GM18870 (cell line): ENCODE data around the gene NSMCE4A.
"Not testable (repeated sequence)": the region's sequence is repeated elsewhere in the genome, so short reads cannot be mapped to it uniquely, and the experiment has no call there.

Experiments
- ATAC-seq: cut with Tn5 transposase; IDR thresholded peaks from one replicate; pipeline ENCODE4 v1.9.1; 2021; ENCODE audit warnings: moderate library complexity; ENCODE audit not compliant: unreplicated experiment

NSMCE4A gene

DNA sequence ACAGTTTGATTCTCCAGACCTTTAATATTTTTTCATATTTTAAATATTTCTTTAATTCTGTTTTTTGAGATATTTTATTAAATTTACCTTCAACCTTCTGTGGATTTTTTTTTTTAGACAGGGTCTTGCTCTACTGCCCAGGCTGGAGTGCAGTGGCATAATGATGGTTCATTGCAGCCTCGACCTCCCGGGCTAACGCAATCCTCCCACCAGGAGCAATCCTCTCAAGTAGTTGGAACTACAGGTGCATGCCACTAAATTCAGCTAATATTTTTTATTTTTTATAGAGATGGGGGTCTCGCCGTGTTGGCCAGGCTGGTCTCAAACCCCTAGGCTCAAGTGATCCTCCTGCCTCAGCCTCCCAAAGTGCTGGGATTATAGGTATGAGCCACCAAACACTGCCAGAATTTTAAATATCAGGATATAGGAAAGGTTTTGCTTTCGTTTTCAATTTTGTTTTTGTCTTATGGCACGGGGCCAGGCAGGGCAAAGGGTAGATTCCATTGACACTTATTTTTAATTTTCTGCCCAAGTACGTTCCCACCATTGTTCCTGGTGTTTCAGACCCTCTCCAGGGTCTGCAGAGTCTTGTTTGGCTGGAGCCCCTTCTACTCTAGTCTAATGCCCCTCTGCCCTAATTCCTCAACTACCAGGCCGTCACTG lies 15.1 kb upstream of the NSMCE4A start:
- no peak for ATAC-seq

DNA sequence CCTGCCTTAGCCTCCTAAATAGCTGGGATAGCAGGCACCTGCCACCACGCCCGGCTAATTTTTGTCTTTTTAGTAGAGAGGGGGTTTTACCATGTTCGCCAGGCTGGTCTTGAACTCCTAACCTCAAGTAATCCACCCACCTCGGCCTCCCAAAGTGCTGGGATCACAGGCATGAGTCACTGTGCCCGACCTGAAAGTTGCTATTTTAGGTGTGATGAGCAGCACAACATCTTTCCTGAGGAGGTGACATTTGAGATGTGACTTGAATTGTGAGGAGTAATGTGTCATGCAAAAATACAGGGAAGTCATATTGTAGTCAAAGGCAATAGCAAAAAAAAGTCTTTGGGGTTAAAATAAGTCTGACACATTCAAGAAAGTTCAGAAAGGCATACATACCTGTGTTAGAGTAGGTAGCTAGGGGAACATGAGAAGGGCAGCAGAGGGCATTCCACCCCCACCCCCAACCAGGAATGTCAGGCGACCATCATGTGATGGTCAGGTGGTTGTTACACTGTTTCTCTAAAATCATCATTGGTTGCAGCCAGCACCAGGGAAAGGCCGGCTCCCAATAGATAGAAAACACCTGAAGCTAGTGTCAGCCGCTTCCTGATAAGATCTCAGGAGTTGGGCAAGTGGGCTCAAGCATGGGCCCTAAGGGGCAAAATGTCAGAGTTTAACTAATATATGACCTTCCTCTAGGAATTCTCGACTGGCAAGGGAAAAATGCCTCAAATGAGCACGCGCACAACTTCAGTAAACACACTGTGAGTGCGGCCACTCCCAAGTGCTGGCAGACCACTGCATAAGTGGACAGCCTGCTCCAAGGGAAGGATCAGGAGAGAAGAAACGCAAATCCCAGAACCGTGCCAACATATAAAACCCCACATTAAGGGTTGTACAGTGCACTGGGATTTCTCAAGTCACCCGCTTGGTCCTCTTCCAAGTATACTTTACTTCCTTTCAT lies 13.6 kb upstream of the NSMCE4A start, which contains the start of gene TACC2:
TSS of gene TACC2 (plus strand) at position 803 of the 964 bp plus-strand sequence. CDS start 32,819 bp downstream, outside the sequence.
- ATAC-seq: no peak

DNA sequence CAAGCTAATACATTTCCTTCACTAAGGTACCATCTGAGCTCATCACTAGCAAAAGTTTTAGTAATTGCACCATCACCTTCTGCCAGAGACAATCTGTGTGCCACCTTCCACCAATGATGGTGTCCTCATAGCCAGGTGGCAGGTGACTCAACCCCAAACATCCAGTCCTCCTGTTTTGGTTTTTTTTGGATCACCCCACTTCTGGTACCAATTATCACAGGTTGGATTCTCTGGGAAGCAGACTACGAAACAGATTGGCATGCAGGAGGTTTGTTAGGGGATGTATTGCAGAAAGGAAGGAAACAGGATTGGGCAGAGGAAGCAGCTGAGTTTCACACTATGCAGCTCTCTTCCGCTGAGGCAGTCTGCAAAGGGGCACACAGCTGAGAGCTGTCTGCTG lies 9.4 kb upstream of the NSMCE4A start:
- no peak for ATAC-seq

DNA sequence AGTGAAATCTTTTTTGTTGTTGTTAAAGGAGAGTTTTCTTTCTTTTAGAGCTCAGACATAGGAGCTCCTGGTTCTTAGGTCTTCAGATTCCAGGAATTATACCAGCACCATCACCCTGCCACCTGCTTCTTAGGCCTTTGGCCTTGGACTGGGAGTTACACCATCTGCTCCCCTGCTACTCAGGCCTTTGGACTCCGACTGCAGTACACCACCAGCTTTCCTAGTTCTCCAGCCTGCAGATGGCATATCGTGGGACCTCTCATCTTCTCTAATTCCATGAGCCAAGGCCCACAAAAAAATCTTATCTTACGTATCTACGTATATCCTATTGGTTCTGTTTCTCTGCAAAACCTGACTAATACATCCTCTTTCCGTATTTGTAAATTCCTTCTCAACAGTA lies 8.8 kb upstream of the NSMCE4A start:
- ATAC-seq: no peak

DNA sequence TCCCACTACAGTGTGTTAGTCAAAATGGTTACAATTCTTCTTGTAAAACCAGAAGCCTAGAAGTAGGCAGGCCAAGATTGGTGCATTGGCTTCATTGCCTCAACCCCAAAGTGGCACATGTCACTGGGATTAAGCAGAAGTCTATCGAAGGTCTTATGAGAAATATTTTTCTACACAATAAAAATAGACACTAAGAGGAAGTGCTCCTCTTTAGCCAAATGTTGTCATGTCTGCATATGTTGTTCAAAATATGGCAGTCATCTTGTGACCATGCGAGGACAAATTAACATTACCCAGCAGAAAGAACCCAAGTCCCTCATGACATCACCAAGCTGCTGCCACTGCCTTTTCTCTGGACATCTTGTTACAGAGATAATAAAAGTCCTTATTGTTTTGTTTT lies 6.3 kb upstream of the NSMCE4A start:
- no peak for ATAC-seq

DNA sequence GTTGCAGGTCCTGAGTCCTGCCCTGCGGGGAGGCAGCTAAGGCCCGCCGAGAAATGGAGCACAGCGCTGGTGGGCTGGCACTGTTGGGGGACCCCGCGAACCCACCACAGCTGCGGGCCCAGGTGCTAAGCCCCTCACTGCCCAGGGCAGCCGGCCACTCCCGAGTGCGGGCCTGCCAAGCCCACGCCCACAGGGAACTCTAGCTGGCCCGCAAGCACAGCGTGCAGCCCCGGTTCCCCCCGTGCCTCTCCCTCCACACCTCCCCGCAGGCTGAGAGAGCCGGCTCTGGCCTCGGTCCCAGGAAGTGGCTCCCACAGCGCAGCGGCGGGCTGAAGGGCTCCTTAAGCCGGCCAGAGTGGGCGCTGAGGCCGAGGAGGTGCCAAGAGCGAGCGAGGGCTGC lies 3.5 kb upstream of the NSMCE4A start:
- no peak for ATAC-seq

DNA sequence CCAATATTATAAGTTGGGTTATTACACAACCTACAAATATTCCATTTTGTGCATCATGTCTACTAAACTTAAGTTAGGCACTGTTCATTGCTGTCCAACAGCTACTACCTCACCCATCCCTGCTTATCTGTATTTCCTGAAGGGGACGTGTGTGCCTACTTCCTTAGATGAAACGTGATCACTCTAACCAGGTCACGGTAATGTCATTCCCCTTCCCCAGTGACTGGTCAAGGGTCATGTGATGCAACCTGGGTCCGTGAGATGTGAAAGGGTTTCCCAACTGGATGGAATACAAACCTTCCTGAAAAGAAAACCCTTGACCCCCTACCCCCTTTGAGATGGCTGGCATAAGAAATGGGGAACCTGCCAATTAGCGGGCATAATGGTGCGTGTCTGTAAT lies 1.6 kb upstream of the NSMCE4A start:
- ATAC-seq: no peak

DNA sequence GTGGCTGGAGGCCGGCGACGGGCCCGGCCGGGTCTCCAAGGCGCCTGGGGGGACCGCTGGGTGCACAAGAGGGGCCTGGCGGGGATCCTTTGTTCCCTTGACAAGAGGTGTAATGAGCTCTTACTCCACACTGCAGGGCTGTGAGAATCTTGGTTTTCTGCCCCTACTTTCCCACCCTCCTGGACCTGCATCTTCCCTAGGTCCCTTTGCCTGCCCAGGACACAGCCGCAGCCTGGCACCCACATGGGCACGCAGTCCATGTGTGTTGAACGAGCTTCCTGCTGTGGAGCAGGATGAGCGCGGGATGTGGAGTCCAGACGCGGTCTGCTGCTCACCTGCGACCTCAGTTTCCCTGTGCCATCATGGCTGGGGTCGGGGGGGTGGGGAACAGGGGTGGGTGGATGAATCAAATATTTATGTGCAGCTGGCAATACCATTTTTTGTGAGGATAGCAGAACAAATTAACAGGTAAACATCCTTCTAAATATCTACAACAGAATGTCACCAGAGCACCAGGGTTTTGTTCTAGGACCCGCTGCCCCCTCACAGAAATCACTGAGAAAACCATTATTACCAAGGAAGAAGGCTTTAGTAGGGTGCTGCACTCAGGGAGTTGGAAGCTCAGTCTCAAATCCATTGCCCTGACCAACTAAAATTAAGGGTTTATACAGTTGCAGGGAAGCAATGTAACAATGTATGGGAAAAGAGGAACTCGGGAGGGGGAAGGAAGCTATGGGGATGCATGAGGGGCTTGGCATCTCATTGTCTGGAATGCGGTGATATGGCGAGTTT lies 474 bp upstream of the NSMCE4A start:
- ATAC-seq: no peak

DNA sequence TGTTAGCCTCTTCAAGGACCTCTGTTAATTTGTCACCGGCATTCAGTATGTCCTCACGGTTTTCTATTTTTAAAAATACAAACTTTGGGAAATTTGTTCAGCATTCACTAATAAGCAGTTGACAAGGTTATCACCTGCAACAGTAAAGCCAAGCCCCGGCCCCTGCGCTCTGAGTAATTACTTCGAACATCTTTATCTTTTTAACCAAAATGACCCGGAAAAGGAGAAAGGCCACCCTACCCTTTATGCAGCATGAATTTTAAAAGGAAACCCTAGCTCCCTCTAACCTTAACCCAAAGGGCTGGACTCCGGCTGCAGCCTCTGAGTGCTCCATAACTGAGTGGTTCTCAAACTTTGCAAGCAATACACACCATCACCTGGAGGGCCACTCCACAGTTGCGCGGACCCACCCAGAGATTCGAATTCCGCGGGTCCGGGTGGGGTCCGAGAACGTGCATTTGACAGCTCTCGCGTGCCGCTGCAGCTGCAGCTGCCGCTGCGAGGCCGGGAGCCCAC lies 940 bp downstream of the NSMCE4A start:
- ATAC-seq: no peak

DNA sequence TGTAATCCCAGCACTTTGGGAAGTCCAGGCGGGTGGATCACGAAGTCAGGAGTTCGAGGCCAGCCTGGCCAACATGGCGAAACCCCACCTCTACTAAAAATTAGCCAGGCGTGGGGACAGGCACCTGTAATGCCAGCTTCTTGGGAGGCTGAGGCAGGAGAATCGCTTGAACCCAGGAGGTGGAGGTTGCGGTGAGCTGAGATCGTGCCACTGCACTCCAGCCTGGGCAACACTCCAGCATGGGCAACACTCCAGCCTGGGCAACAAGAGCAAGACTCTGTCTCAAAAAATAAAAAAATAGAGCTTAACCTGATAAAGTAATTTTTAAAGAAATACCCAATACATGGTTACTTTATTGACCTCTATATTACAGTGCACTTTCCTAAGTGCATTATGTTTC lies 5.9 kb downstream of the NSMCE4A start:
- ATAC-seq: not testable (repeated sequence)

DNA sequence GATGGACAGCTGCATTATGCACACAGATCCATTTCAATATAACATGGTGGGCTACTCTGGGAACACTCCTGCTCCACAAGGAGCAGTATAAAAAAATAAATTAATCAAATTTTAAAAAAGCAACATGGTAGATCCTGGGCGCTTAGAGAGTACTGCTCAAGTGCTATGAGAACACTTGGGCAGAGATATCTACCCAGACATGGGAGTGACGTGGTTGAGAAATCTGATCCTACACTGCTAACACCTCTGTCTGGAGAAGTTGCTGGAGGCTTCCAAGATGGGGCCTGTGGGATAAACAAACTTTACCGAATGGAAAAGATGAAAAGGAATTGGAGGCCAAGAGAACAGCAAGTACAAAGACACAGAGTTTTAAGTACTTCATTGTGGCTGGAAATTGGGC lies 9.0 kb downstream of the NSMCE4A start:
- no peak for ATAC-seq

DNA sequence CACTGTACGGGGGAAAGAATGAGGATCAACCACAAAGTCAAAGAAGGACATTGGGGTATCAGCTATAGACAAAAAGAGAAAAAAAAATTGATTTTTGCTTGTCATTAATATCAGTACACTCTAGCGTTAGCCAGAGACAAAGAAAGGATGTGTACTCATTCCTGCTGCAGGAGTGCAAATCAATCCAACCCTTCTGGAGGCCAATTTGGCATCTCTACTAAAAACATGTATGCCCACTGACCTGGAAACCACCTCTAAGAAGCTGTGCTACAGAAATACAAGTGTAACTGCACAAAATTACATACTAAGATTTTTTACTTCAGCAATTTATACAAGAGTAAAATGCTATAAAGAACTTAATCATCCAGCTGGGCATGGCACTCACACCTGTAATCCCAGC lies 13.6 kb downstream of the NSMCE4A start:
- ATAC-seq: no peak

DNA sequence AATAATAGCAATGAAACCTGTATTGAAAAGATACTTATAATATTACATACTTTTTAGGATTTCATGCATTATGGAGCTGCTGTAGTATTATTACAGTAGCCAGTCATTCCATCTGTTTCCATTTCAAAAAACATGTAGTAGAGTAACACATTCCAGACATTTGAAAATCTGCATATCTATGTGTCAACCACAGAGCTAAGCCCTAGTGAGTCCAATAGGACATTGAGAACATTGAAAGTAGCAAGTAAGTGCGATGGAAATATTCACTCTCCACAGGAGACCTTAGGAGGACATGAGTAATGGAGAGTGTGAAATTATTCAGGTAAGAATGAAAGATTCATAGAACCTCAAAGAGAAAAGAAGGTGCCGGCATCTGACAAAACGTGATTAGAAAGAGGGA lies 15.3 kb downstream of the NSMCE4A start:
- ATAC-seq: no peak

DNA sequence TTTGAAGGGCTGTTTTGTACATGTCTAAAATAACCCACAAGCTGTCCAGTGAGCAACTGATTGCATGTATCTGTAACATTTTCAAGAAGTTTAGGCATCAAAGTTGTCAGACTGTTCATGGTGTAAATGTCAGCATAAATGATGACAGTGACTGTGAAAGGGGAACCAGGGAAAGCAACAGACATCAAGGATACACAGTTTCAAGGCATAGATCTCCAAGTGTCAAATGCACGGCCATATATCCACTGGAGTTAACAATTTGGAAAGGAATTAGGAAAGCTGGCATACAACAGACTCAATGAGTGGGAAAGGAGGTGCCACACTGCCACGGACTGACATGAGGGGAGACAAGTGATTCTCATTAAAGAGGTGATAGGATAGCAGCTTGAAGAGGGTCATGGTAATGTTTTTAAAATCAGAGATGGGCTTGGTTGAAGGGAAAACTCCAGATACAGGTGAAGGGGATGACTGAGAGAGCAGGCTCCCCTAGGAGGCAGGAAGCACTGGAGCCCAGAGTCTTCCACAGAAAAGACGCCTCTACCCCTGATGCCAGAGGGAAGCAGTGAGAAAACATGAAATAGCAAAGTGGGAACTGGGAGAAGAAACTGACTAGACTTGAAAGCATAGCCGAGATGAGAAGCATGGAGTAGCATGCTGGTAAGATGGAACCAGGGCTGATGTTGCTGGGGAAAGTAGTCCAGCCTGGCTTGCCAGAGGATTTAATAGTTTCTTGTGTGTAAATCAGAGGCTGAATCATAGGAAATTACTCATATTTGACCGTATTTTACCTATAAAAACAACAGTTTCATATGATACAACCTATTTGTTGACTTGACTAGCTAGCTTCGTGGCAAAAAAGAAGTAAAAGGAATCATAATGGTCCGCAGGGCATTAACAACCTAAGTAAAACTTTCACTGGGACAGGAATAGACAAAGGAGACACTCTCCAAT lies 18.6 kb downstream of the NSMCE4A start:
- ATAC-seq: no peak

DNA sequence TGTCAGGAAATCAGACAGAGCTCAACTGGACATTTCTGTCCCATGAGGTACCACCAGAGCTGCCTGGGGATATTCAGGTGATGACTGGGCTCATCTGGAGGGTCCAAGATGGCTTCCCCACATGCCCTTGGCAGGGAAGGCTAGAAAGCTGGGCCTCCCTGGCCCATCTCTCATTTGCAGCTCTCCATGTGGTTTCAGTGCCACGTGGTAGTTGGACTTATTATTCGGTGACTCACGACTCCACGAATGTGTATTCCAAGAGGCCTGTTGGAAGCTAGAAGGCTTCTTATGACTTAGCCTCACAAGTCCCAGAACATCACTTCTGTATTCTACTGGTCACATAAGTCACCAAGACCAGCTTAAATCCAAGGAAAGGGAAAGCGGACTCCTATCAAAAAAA lies 22.8 kb downstream of the NSMCE4A start:
- ATAC-seq: no peak

DNA sequence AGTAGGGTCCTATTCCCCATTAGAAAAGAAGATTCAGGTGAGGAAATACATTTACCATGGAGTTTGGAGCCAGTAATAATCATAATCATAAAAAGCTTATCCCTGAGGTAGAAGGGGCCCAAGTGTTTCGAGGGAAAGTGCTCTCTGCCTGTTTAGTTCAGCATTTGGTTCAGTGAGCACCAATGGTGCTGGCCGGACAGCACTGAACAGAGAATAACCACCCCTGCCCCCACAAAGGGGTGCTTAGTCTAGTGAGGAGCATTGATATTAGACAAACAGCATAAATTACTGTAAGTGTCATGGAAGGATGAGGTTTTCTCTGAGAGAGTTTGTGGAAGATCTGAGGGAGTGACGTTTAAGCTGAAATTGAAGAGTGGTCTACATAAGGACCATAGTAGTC lies 25.6 kb downstream of the NSMCE4A start:
- no peak for ATAC-seq

DNA sequence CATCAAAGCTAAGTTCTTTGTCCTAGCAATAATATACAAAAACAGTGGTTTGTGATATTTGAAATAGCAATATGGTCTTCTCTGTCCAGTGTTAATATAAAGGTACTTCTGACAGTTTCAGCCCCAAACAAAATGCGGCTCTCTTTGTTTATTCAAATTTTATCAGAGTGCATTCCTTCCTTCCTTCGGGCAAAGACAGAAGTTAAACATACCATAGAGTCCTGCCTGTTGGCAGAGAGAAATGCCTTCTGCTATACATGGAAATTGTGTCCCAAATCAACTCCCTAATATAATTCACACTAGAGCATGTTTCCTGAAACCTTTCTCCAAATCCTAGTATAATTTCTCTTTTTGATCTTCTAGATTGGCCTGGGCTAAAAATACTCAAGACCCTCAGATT lies 26.0 kb downstream of the NSMCE4A start:
- ATAC-seq: no peak

DNA sequence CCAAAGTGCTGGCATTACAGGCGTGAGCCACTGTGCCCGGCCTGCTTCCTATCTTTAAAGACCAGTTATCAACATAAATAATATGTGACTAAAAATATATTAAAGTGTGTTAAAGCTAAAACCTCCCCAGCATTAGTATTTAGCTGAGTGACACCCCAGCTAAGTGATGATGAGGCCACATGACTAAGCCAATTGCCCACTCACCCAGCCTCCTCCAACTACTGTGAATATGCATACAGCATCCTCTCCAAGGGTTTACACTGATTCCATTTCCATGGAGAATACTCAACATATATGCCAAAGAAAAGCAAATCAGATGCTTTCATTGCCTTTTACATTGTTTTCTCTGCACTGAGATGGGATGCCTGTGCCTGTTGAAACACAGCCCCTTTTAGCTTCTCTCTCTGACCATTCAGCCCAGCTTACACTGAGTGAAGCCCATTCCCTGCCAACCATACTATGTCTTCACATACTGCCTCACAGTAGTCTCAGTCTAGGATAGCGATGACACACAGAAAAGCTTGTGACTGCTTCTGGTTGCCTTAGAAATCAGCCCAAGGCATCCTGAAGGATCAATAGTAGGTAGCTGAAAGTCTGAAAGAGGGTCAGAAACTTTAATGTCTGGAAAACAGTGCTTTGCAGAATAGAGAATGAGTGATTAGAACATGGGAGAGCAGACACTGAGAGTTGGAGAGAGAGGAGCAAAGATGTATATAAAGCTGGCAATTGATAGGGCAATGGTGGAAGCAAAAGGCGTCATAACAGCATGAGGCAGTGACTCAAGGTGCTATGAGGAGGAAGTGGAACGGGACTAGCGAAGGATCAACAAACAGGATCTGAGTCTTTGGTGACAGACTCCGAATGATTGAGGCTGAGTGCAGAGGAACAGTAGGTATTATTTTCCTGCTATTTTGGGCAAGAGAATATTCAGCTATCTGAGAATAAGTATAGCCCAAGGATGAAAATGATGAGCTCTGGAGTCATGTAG lies 27.4 kb downstream of the NSMCE4A start:
- ATAC-seq: no peak
